ENCODE data around the gene SVBP.

The SVBP gene

DNA sequence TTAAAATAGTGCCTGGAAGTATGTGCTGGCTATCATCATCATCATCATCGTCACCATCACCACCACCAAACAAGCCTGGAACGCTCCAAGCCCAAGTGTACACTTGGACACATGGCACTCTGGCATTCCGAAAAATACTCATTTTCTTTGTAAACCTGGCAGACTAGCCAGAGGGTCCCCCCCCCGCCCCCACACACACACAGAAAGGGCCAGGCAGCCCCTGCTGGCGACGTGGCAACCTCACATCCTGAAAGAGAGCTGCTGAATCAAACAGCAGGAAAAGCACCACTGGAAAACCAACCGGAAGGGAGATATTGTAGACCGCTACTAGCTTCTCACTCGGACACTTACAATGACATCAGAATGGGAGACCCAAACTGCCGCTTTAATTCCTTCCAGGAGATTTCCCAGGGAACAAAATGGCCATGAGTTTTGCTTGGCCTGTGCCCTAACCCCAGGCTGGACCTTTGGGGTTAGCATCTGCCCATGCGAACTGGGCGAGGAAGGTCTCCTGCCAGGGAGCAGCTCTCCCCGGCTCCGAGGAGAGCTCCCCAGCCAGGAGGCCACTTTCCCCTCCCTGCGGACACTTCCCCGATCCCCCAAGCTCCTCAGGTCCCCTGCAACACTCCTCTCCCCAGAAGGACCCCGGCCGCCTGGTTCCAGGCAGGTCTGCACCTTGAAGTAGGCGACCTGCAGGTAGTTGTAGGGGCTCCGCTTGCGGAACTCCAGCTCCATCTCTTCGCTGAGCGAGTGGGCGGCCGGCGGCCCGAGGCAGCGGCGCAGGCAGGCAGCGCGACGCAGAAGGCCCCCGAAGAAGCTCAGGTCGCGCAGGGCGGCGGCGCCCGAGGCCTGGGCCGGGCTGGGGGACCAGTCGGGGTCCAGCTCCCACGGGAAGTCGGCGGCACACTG, 51.1 kb downstream of the SVBP start:
- TF ChIP-seq POLR2AphosphoS5 (IDR thresholded peaks at IDR 0.05; ENCODE audit: low read depth, low read length) (peak; percentile 44; the same call in 1 of the 2 replicates), SIN3A (IDR thresholded peaks at IDR 0.05; ENCODE audit: borderline replicate concordance, insufficient read depth, low read length) (no peak), TAF1 (IDR thresholded peaks at IDR 0.05; ENCODE audit: borderline replicate concordance, insufficient read depth, low read length) (peak; percentile 27; the same call in 1 of the 2 replicates), FOXP2 (optimal IDR thresholded peaks at IDR 0.05; ENCODE audit: borderline replicate concordance, extremely low read depth, extremely low read length, insufficient read depth) (no peak)
- TF ChIP-seq, protein P1, sequence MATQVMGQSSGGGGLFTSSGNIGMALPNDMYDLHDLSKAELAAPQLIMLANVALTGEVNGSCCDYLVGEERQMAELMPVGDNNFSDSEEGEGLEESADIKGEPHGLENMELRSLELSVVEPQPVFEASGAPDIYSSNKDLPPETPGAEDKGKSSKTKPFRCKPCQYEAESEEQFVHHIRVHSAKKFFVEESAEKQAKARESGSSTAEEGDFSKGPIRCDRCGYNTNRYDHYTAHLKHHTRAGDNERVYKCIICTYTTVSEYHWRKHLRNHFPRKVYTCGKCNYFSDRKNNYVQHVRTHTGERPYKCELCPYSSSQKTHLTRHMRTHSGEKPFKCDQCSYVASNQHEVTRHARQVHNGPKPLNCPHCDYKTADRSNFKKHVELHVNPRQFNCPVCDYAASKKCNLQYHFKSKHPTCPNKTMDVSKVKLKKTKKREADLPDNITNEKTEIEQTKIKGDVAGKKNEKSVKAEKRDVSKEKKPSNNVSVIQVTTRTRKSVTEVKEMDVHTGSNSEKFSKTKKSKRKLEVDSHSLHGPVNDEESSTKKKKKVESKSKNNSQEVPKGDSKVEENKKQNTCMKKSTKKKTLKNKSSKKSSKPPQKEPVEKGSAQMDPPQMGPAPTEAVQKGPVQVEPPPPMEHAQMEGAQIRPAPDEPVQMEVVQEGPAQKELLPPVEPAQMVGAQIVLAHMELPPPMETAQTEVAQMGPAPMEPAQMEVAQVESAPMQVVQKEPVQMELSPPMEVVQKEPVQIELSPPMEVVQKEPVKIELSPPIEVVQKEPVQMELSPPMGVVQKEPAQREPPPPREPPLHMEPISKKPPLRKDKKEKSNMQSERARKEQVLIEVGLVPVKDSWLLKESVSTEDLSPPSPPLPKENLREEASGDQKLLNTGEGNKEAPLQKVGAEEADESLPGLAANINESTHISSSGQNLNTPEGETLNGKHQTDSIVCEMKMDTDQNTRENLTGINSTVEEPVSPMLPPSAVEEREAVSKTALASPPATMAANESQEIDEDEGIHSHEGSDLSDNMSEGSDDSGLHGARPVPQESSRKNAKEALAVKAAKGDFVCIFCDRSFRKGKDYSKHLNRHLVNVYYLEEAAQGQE (IDR thresholded peaks at IDR 0.05; ENCODE audit: insufficient read depth in 1 of 2, low read depth in 2 of 2, low read length in 2 of 2): no peak

GRCh38 chr1:42765269-42765668, 51.9 kb downstream of the SVBP start:
- TF ChIP-seq, protein P1 (IDR thresholded peaks at IDR 0.05; ENCODE audit: insufficient read depth in 1 of 2, low read depth in 2 of 2, low read length in 2 of 2): no peak
- TF ChIP-seq POLR2AphosphoS5 (IDR thresholded peaks at IDR 0.05; ENCODE audit: low read depth, low read length): no peak
- TF ChIP-seq FOXP2 (optimal IDR thresholded peaks at IDR 0.05; ENCODE audit: borderline replicate concordance, extremely low read depth, extremely low read length, insufficient read depth): no peak
- no peak for TF ChIP-seq SIN3A (IDR thresholded peaks at IDR 0.05; ENCODE audit: borderline replicate concordance, insufficient read depth, low read length)
- no peak for TF ChIP-seq TAF1 (IDR thresholded peaks at IDR 0.05; ENCODE audit: borderline replicate concordance, insufficient read depth, low read length)

DNA sequence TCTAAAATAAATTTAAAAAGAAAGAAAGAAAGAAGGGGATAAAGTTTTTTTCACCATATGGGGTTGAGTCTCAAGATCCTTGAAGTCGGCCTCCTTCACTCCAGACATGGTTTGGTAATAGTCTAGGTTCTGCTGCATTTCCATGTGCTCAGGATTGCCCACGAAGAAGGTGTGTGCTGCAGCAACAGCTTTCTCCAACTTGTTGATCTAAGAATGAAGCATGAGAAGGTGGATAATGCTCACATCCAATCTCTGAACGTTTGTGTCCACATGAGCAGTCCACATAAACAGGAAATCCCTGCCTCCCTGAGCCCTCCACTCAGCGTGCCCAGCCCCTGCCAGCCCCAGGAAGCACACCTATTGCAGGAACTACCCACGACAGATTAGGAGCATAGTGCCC, 54.9 kb downstream of the SVBP start:
- no peak for TF ChIP-seq SIN3A (IDR thresholded peaks at IDR 0.05; ENCODE audit: borderline replicate concordance, insufficient read depth, low read length)
- no peak for TF ChIP-seq FOXP2 (optimal IDR thresholded peaks at IDR 0.05; ENCODE audit: borderline replicate concordance, extremely low read depth, extremely low read length, insufficient read depth)
- TF ChIP-seq, protein P1 (IDR thresholded peaks at IDR 0.05; ENCODE audit: insufficient read depth in 1 of 2, low read depth in 2 of 2, low read length in 2 of 2): no peak
- no peak for TF ChIP-seq TAF1 (IDR thresholded peaks at IDR 0.05; ENCODE audit: borderline replicate concordance, insufficient read depth, low read length)
- TF ChIP-seq POLR2AphosphoS5 (IDR thresholded peaks at IDR 0.05; ENCODE audit: low read depth, low read length): no peak

- no peak for TF ChIP-seq SIN3A (IDR thresholded peaks at IDR 0.05; ENCODE audit: borderline replicate concordance, insufficient read depth, low read length)
- no peak for TF ChIP-seq FOXP2 (optimal IDR thresholded peaks at IDR 0.05; ENCODE audit: borderline replicate concordance, extremely low read depth, extremely low read length, insufficient read depth)
- no peak for TF ChIP-seq POLR2AphosphoS5 (IDR thresholded peaks at IDR 0.05; ENCODE audit: low read depth, low read length)
- no peak for TF ChIP-seq TAF1 (IDR thresholded peaks at IDR 0.05; ENCODE audit: borderline replicate concordance, insufficient read depth, low read length)
- TF ChIP-seq, protein P1 (IDR thresholded peaks at IDR 0.05; ENCODE audit: insufficient read depth in 1 of 2, low read depth in 2 of 2, low read length in 2 of 2): no peak
Observed at GRCh38 chr1:42761567-42761966, 55.6 kb downstream of the SVBP start.
